Ureter (tissue), 1 donor: Measurements from ENCODE around the gene GPR52. TPM values are rescaled to one million over a fixed set of nuclear protein-coding genes. Genes with fewer than 3 reads are reported as not detected.

Experiments used
- DNase-seq: peaks from one replicate; pipeline ENCODE4 v3.0.0-alpha.2; 2020; ENCODE audit warnings: low spot score
- total RNA-seq: library from RNA; stranded (reverse); gene quantifications from one replicate; pipeline ENCODE4 v1.2.4, GENCODE V29; 2023
- donor health status: DM: yes; HTN: yes; CAD: no.

The GPR52 gene
- total RNA-seq, 1 donor from 2014 or later: 5.0 TPM

DNA sequence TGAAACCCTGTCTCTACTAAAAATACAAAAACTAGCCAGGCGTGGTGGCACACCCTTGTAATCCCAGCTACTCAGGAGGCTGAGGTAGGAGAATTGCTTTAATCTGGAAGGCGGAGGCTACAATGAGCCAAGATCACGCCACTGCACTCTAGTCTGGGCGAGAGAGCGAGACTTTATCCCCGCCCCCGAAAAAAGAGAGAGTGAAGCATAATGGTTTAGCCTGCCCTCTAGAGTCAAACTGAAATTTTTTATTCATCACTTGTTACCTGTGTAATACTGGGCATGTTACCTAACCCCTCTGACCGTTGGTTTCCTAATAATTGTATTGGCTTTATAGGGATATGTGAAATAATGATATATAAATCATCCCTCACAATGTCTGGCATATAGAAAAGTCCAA lies 18.8 kb downstream of the GPR52 start:
- DNase-seq: no peak

DNA sequence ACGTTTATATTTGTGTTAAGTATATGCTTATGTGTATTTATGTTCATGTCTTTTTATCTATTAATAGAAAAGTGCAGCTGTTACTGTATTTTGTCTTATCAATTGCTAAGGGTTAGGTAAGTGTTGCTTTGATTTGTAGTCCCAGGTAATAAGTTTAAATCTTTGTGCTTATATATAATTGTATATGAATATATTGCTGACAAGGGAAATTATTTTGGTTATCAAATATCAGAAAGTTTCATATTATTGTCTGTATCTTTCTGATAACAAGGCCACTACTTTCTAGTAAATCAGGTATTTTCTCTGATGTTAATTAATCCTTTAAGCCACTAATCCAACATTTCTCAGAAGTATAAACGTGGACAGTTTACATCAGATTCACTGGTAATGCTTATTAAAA lies 21.3 kb downstream of the GPR52 start:
- DNase-seq: no peak

DNA sequence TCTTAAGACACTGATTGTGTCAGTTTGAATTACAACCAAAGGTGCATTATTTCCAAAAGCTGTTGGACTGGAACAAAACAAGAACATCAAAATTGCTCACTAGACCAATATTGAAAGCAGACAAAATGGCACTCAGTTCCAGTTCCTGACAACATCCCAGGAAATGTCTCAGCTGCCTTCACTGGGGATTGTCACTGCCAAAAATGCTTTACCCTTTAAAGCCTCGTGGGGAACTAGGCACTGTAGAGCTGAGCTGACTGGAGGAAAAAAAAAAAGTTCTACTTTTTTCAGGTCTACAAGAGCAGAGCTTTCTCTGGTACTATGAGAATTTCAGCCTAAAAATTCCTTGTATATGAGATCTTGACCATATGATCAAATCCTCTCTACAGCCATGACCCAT lies 21.9 kb downstream of the GPR52 start:
- DNase-seq: no peak

DNA sequence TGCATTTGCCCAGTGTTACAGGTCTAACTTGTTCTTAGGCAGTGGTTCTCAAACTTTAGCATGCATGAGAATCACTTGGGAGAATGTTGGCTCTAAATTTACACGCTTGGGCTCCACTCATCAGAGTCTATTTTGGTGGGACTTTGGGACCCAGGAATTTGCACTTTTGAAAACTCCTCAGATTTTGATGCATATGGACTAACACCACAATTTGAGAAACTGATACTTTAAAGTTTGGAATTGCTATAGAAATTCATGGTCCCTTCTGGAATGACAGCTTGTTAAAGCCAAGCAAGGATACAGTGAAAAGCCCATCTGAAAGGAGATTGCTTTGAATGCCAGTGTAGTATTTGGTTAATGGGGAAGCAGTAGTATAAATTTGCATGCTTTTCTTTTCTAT lies 31.5 kb downstream of the GPR52 start:
- DNase-seq: no peak

DNA sequence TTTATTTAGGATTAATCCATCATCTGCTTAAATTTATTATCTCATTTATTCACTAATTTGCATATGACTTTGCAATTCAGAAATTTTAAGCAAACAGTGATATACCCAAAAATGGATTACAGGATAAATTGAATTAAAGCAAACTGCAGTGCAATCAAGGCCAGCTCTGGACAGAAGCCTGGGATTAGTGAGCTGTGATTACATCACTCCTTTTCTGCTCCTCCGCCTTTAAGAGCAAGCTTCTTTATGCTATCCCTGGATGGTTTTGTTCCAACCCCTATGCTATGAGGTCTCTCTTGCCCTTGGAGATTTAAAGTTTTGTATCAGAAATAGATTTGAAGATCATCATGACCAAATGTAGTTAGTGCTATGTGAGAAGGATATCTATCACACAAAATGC lies 32.6 kb downstream of the GPR52 start:
- no peak for DNase-seq

DNA sequence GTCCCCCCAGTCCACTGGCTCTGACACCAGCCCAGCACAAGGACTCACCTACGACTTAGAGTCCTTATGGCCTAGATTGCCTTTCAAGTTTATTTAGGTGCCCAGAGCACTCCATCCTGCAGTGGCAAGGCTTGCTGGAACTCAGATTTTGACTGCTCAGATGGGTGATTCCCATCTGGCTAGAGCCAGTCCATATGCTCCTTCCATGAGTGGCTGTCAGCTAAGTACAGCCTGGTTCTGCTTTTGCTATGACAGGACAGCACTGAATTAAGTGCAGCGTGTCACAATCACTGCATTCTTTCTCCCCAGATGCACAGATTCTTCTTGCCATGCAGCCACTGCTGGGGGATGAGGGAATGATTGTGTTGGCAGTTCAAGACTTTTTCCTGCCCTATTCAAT lies 43.8 kb downstream of the GPR52 start:
- DNase-seq: no peak

DNA sequence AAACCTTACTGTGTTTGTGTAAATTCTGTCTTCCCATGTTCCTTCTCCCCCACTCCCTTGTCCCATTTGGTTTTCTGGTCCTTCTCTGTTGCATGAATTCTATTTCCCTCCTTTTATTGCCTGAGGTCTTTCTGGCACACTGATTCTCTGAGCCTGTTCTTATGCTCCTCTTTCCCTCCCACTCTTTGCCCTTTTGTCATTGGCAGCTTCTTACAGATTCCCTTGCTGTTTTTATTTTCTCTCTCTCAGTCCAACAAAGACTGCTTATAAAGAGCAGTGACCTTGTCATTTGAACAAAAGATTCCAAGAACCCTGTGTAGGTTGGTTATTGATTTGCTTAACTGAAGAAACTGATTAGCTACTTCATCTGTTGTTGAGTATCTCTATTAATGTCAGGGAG lies 49.7 kb downstream of the GPR52 start:
- no peak for DNase-seq
